ENCODE measurements around the gene BOC. TPM values are rescaled to one million over a fixed set of nuclear protein-coding genes. Genes with fewer than 3 reads are reported as not detected.

The BOC gene
- total RNA-seq, 2 experiments from 2014 or later: 0.03 TPM; not detected in 1

DNA sequence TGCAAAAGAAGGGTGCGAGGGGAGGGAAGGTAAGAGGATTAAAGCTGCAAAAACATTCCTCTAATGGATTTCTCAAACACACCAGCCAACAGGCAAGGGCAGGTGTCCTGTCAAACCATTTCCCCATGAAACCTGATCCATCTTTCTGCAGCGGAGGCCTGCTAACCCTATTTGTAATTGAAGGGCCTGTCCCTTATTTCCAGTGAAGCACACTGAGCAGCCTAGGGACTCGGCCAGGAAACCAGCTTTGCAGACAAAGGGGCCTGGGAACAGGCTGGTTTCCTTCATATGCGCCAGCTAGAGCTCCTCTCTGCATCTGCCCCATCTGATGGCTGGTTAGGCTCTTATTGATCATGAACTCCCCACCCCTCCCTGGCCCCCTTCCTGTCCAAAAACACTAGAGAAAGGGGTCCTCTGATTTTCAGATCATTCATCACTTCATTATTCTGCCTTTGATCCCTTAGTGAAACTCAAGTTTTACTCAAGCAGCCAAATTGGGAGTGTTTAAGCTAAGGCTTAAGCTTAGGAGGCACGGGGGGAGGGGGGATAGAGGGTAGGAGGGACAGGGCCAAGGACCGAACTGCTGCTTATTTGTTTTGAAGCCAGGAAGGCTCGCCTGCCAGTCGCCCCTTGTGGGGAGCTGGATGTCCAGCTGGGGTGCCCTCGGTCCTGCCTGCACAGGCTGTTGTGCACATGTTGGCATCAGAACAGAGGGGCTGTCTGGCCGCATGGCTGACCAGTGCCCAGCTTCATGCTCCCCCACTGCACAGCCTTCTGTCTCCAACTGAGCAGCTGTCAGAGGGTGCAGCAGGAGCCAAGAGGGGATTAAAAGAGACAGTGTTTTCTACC, 53.1 kb downstream of the BOC start:
- no TSS peak for BruUV-seq (replicated peaks)
- intact Hi-C loops (cut with micrococcal nuclease; ENCODE audit: unreplicated experiment): no loop called here

DNA sequence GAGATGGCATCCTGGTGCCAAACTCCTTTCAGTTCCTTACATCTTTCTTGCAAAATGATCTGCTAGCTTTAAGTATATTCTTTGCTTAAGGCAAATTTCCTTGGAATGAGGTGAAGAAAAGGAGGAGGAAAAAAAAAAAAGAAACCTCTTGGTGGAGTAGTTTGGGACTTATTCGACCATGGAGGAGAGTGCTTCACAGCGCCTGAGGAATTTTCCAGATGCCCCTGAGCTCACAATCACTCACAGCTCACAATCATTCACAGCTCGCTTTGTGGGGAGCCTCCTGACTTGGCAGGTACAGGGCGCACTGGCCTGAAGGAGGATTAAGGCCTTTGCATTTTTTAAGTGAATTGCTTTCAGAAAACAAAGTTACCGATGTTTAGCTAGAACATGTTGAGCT, 53.9 kb downstream of the BOC start:
- no peaks in the 10 kb centered on the region for H3K36me3 ChIP-seq (ENCODE audit: insufficient read depth, low read length)
- no peak overlapping the region for H2AFZ ChIP-seq (ENCODE audit: low read length)
- intact Hi-C loops (cut with micrococcal nuclease; ENCODE audit: unreplicated experiment): no loop called here
- H3K4me3 ChIP-seq (ENCODE audit: low read depth, low read length, poor library complexity, severe bottlenecking): no peak overlapping the region
- H3K9me3 ChIP-seq (ENCODE audit: low read length): no peaks in the 10 kb centered on the region
- POLR2A ChIA-PET: interaction anchor here (0.8 kb wide), 1 partner anchor 221 kb away, joined by 3 read pairs; no protein-coding TSS in a partner anchor
- H3K79me2 ChIP-seq (ENCODE audit: insufficient read depth, low read depth, low read length): no peaks in the 10 kb centered on the region
- H3K9me2 ChIP-seq (ENCODE audit: insufficient read depth, low read length): no peaks in the 10 kb centered on the region
- H4K20me1 ChIP-seq (ENCODE audit: insufficient read depth, low read length): no peaks in the 10 kb centered on the region
- TF ChIP-seq EZH2phosphoT487 (IDR thresholded peaks at IDR 0.05; ENCODE audit: borderline replicate concordance, low read depth, low read length) (no peak), CTCF (conservative IDR thresholded peaks at IDR 0.05; ENCODE audit: low read length) (no peak)
- H3K4me2 ChIP-seq (ENCODE audit: low read length): no peak overlapping the region
- DNase-seq (ENCODE audit: low spot score): no peak
- CTCF ChIA-PET (ENCODE audit: unreplicated experiment): no interaction called here
- no TSS peak for BruUV-seq (replicated peaks)
- H3K4me1 ChIP-seq (ENCODE audit: insufficient read depth, low read length, poor library complexity, severe bottlenecking): no peaks in the 10 kb centered on the region
- no peak overlapping the region for H3K27ac ChIP-seq (ENCODE audit: low read depth, low read length, poor library complexity, severe bottlenecking)

More for the DNA sequence above, 53.1 kb downstream of the BOC start:
- H2AFZ ChIP-seq (ENCODE audit: low read length): no peak overlapping the region
- TF ChIP-seq EZH2phosphoT487 (IDR thresholded peaks at IDR 0.05; ENCODE audit: borderline replicate concordance, low read depth, low read length): no peak
- no peak for TF ChIP-seq CTCF (conservative IDR thresholded peaks at IDR 0.05; ENCODE audit: low read length)
- CTCF ChIA-PET (ENCODE audit: unreplicated experiment): interaction anchor here (0.7 kb wide), 1 partner anchor 282 kb away, joined by 7 read pairs; no protein-coding TSS in a partner anchor
- H3K4me3 ChIP-seq (ENCODE audit: low read depth, low read length, poor library complexity, severe bottlenecking): no peak overlapping the region
- no peak overlapping the region for H3K27ac ChIP-seq (ENCODE audit: low read depth, low read length, poor library complexity, severe bottlenecking)
- H3K79me2 ChIP-seq (ENCODE audit: insufficient read depth, low read depth, low read length): no peaks in the 10 kb centered on the region
- H3K4me1 ChIP-seq (ENCODE audit: insufficient read depth, low read length, poor library complexity, severe bottlenecking): no peaks in the 10 kb centered on the region
- POLR2A ChIA-PET: interaction anchor here (0.6 to 0.8 kb wide), 2 partner anchors 221 to 334 kb away, joined by 3 read pairs; no protein-coding TSS in a partner anchor
- H3K9me3 ChIP-seq (ENCODE audit: low read length): no peaks in the 10 kb centered on the region
- no peak overlapping the region for H3K4me2 ChIP-seq (ENCODE audit: low read length)
- no peaks in the 10 kb centered on the region for H3K9me2 ChIP-seq (ENCODE audit: insufficient read depth, low read length)
- no peaks in the 10 kb centered on the region for H4K20me1 ChIP-seq (ENCODE audit: insufficient read depth, low read length)
- no peaks in the 10 kb centered on the region for H3K36me3 ChIP-seq (ENCODE audit: insufficient read depth, low read length)
- no peak for DNase-seq (ENCODE audit: low spot score)

DNA sequence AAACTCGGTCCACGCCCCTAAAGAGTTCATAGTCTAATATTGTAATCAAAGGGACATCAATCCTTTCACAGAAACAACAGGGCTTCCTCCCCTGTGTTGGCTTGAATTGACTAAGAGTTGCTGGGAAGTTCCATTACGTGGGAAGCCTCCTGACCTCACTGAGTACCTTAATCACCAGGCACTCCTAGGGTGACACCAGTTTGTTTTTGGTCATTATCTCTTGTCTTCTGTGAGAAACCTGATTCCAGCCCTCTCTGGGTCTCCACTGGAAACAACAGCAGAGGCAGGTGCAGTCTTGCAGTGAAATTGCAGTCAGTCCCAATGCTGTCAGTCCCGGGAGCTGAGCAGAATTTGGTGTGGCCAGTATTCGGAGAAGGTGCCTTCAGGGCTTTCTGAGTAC, 55.4 kb downstream of the BOC start:
- TF ChIP-seq EZH2phosphoT487 (IDR thresholded peaks at IDR 0.05; ENCODE audit: borderline replicate concordance, low read depth, low read length) (no peak), CTCF (conservative IDR thresholded peaks at IDR 0.05; ENCODE audit: low read length) (no peak)
- no peak for DNase-seq (ENCODE audit: low spot score)
- no peak overlapping the region for H3K4me2 ChIP-seq (ENCODE audit: low read length)
- H3K79me2 ChIP-seq (ENCODE audit: insufficient read depth, low read depth, low read length): no peaks in the 10 kb centered on the region
- ChIA-PET POLR2A (interaction anchor here (0.7 kb wide), 1 partner anchor 667 kb away, joined by 3 read pairs; no protein-coding TSS in a partner anchor), CTCF (ENCODE audit: unreplicated experiment) (no interaction called here)
- no peaks in the 10 kb centered on the region for H3K9me3 ChIP-seq (ENCODE audit: low read length)
- intact Hi-C loops (cut with micrococcal nuclease; ENCODE audit: unreplicated experiment): no loop called here
- H2AFZ ChIP-seq (ENCODE audit: low read length): no peak overlapping the region
- BruUV-seq (replicated peaks): no TSS peak
- H3K36me3 ChIP-seq (ENCODE audit: insufficient read depth, low read length): no peaks in the 10 kb centered on the region
- no peaks in the 10 kb centered on the region for H3K4me1 ChIP-seq (ENCODE audit: insufficient read depth, low read length, poor library complexity, severe bottlenecking)
- H3K4me3 ChIP-seq (ENCODE audit: low read depth, low read length, poor library complexity, severe bottlenecking): no peak overlapping the region
- no peaks in the 10 kb centered on the region for H4K20me1 ChIP-seq (ENCODE audit: insufficient read depth, low read length)
- no peaks in the 10 kb centered on the region for H3K9me2 ChIP-seq (ENCODE audit: insufficient read depth, low read length)
- H3K27ac ChIP-seq (ENCODE audit: low read depth, low read length, poor library complexity, severe bottlenecking): no peak overlapping the region

Measured in OCI-LY7 (cell line).